ENCODE data around the gene ADAM8.

ADAM8 gene

GRCh38 chr10:133312769-133313145 lies 36.1 kb upstream of the ADAM8 start:
- Mint-ChIP-seq H3K36me3 (ENCODE audit: low read depth) (peaks cover 16% of the 10 kb centered on the region), H3K27ac (no peak overlapping the region), H3K27me3 (ENCODE audit: low read depth, poor library complexity) (peaks cover 3% of the 10 kb centered on the region), H3K4me3 (no peak overlapping the region), H3K9me3 (no peaks in the 10 kb centered on the region), H3K4me1 (peaks cover 13% of the 10 kb centered on the region)
- no peak for TF ChIP-seq CTCF (IDR thresholded peaks at IDR 0.05)
- DNase-seq, result no peak

GRCh38 chr10:133312016-133312768 lies 35.5 kb upstream of the ADAM8 start:
- Mint-ChIP-seq H3K27ac (no peak overlapping the region), H3K27me3 (ENCODE audit: low read depth, poor library complexity) (peaks cover 3% of the 10 kb centered on the region), H3K4me1 (peaks cover 19% of the 10 kb centered on the region), H3K4me3 (no peak overlapping the region), H3K9me3 (no peaks in the 10 kb centered on the region), H3K36me3 (ENCODE audit: low read depth) (peaks cover 16% of the 10 kb centered on the region)
- TF ChIP-seq CTCF (IDR thresholded peaks at IDR 0.05), result no peak
- no peak for DNase-seq

- peaks cover 24% of the 10 kb centered on the region for H3K4me1 Mint-ChIP-seq
- H3K27me3 Mint-ChIP-seq (ENCODE audit: low read depth, poor library complexity), result peaks cover 3% of the 10 kb centered on the region
- H3K4me3 Mint-ChIP-seq, result no peak overlapping the region
- H3K27ac Mint-ChIP-seq, result no peak overlapping the region
- no peaks in the 10 kb centered on the region for H3K9me3 Mint-ChIP-seq
- H3K36me3 Mint-ChIP-seq (ENCODE audit: low read depth), result peaks cover 16% of the 10 kb centered on the region
- TF ChIP-seq CTCF (IDR thresholded peaks at IDR 0.05), result no peak
- DNase-seq, result no peak
Measured at GRCh38 chr10:133311570-133311969, 34.9 kb upstream of the ADAM8 start.

- peaks cover 16% of the 10 kb centered on the region for H3K36me3 Mint-ChIP-seq (ENCODE audit: low read depth)
- H3K27ac Mint-ChIP-seq, result no peak overlapping the region
- DNase-seq, result no peak
- peaks cover 3% of the 10 kb centered on the region for H3K27me3 Mint-ChIP-seq (ENCODE audit: low read depth, poor library complexity)
- H3K9me3 Mint-ChIP-seq, result no peaks in the 10 kb centered on the region
- peaks cover 31% of the 10 kb centered on the region for H3K4me1 Mint-ChIP-seq
- no peak for TF ChIP-seq CTCF (IDR thresholded peaks at IDR 0.05)
- H3K4me3 Mint-ChIP-seq, result no peak overlapping the region
Measured at GRCh38 chr10:133310789-133311188, 34.1 kb upstream of the ADAM8 start.

- peaks cover 3% of the 10 kb centered on the region for H3K27me3 Mint-ChIP-seq (ENCODE audit: low read depth, poor library complexity)
- H3K4me3 Mint-ChIP-seq, result no peak overlapping the region
- H3K36me3 Mint-ChIP-seq (ENCODE audit: low read depth), result peaks cover 19% of the 10 kb centered on the region
- no peaks in the 10 kb centered on the region for H3K9me3 Mint-ChIP-seq
- TF ChIP-seq CTCF (IDR thresholded peaks at IDR 0.05), result no peak
- no peak for DNase-seq
- peaks cover 35% of the 10 kb centered on the region for H3K4me1 Mint-ChIP-seq
- no peak overlapping the region for H3K27ac Mint-ChIP-seq
Measured at GRCh38 chr10:133310399-133310755, 33.7 kb upstream of the ADAM8 start.

GRCh38 chr10:133309720-133310398 lies 33.2 kb upstream of the ADAM8 start:
- Mint-ChIP-seq H3K27me3 (ENCODE audit: low read depth, poor library complexity) (peaks cover 3% of the 10 kb centered on the region), H3K4me1 (peaks cover 40% of the 10 kb centered on the region)
- no peak for TF ChIP-seq CTCF (IDR thresholded peaks at IDR 0.05)

More at GRCh38 chr10:133309720-133310398, 33.2 kb upstream of the ADAM8 start:
- Mint-ChIP-seq H3K36me3 (ENCODE audit: low read depth) (peaks cover 24% of the 10 kb centered on the region), H3K9me3 (no peaks in the 10 kb centered on the region), H3K4me3 (peak overlapping the region; percentile 78), H3K27ac (no peak overlapping the region)
- no peak for DNase-seq
